Tibial artery (tissue), 4 donors: ENCODE measurements around the gene DIPK1B.

ENCODE experiments used
- DNase-seq, 2 donors: peaks; one replicate each; pipeline ENCODE4 v3.0.0-alpha.2; 2019
- H3K27ac ChIP-seq, 2 donors: fragments of 200-600 bp; sonication (generic) in 1 of 2; 1 replicate in 1 of 2; 2 replicates in 1 of 2; pipeline ENCODE4 v1.5.1; 2018 to 2019; ENCODE audit warnings: mild to moderate bottlenecking in 1 of 2
- H3K27me3 ChIP-seq, 2 donors: fragments of 200-600 bp; sonication (generic) in 1 of 2; one replicate each; pipeline versions ENCODE4 v1.5.1 to v1.6.0; 2016 to 2019
- H3K36me3 ChIP-seq, 3 donors: fragments of 200-600 bp; sonication (generic) in 2 of 3; one replicate each; pipeline ENCODE4 v1.5.1; 2016 to 2019; ENCODE audit warnings: mild to moderate bottlenecking in 2 of 3
- H3K4me1 ChIP-seq, 4 donors: fragments of 200-600 bp; sonication (generic) in 2 of 4; 1 replicate in 3 of 4; 2 replicates in 1 of 4; pipeline ENCODE4 v1.5.1; 2016 to 2019
- H3K4me3 ChIP-seq, 2 donors: fragments of 200-600 bp; sonication (generic) in 1 of 2; 1 replicate in 1 of 2; 2 replicates in 1 of 2; pipeline ENCODE4 v1.5.1; 2018 to 2019; ENCODE audit warnings: mild to moderate bottlenecking in 2 of 2
- H3K9me3 ChIP-seq, 3 donors: fragments of 200-600 bp; sonication (generic) in 1 of 3; one replicate each; pipeline ENCODE4 v1.5.1; 2016 to 2019
- CTCF ChIP-seq, 2 experiments: fragments of 200-600 bp in 1 of 2; fragments of 450-650 bp in 1 of 2; IDR thresholded peaks; one replicate each; pipeline ENCODE4 v1.5.1; 2017 to 2019; ENCODE audit warnings: antibody characterized with exemption in 2 of 2, mild to moderate bottlenecking in 1 of 2, moderate library complexity in 1 of 2
- intact Hi-C: fragments of 100-400 bp; cut with DNase I; formaldehyde crosslinking; loops from one replicate; pipeline ENCODE4 v1.15.0; 2023; ENCODE audit warnings: low total_unique reads

Gene DIPK1B

GRCh38 chr9:136738960-136739359 lies 26.6 kb downstream of the DIPK1B start:
- Histone ChIP-seq H3K4me1 (peaks cover 0 to 21% (median 3%) of the 10 kb centered on the region in 4 donors), H3K9me3 (no peaks in the 10 kb centered on the region), H3K27me3 (peaks cover 0 to 51% of the 10 kb centered on the region in 2 donors), H3K4me3 (no peak overlapping the region), H3K36me3 (no peaks in the 10 kb centered on the region), H3K27ac (no peak overlapping the region)
- TF ChIP-seq CTCF (IDR thresholded peaks at IDR 0.05), result no peak
- intact Hi-C loops, result no loop called here
- DNase-seq, result no peak

- DNase-seq, result no peak
- no peak for TF ChIP-seq CTCF (IDR thresholded peaks at IDR 0.05)
- no peak overlapping the region for H3K4me3 ChIP-seq
- no peaks in the 10 kb centered on the region for H3K9me3 ChIP-seq
- no peak overlapping the region for H3K27ac ChIP-seq
- peaks cover 0 to 21% (median 3%) of the 10 kb centered on the region in 4 donors for H3K4me1 ChIP-seq
- no peaks in the 10 kb centered on the region for H3K36me3 ChIP-seq
- peaks cover 0 to 57% of the 10 kb centered on the region in 2 donors for H3K27me3 ChIP-seq
- intact Hi-C loops, result no loop called here
These were observed 27.1 kb downstream of the DIPK1B start for GRCh38 chr9:136739509-136739908.

- DNase-seq, result no peak
- intact Hi-C loops, result no loop called here
- no peak for TF ChIP-seq CTCF (IDR thresholded peaks at IDR 0.05)
These were observed 27.7 kb downstream of the DIPK1B start for GRCh38 chr9:136740069-136740468.

GRCh38 chr9:136740491-136740890 lies 28.1 kb downstream of the DIPK1B start:
- H3K27ac ChIP-seq, result no peak overlapping the region
- DNase-seq, result no peak
- TF ChIP-seq CTCF (IDR thresholded peaks at IDR 0.05), result no peak
- no peaks in the 10 kb centered on the region for H3K36me3 ChIP-seq
- no peak overlapping the region for H3K4me3 ChIP-seq
- peaks cover 0 to 67% of the 10 kb centered on the region in 2 donors for H3K27me3 ChIP-seq
- H3K9me3 ChIP-seq, result no peaks in the 10 kb centered on the region
- intact Hi-C loops, result no loop called here
- H3K4me1 ChIP-seq, result peaks cover 0 to 21% (median 3%) of the 10 kb centered on the region in 4 donors

More at GRCh38 chr9:136740069-136740468, 27.7 kb downstream of the DIPK1B start:
- peaks cover 0 to 21% (median 3%) of the 10 kb centered on the region in 4 donors for H3K4me1 ChIP-seq
- H3K36me3 ChIP-seq, result no peaks in the 10 kb centered on the region
- H3K9me3 ChIP-seq, result no peaks in the 10 kb centered on the region
- peaks cover 0 to 63% of the 10 kb centered on the region in 2 donors for H3K27me3 ChIP-seq
- H3K4me3 ChIP-seq, result no peak overlapping the region
- H3K27ac ChIP-seq, result no peak overlapping the region

- Histone ChIP-seq H3K36me3 (no peaks in the 10 kb centered on the region), H3K27ac (no peak overlapping the region), H3K4me1 (peaks cover 0 to 21% (median 3%) of the 10 kb centered on the region in 4 donors), H3K9me3 (no peaks in the 10 kb centered on the region), H3K27me3 (peaks cover 0 to 72% of the 10 kb centered on the region in 2 donors), H3K4me3 (no peak overlapping the region)
- DNase-seq, result no peak
- intact Hi-C loops, result no loop called here
- TF ChIP-seq CTCF (IDR thresholded peaks at IDR 0.05), result no peak
These were observed 28.9 kb downstream of the DIPK1B start for GRCh38 chr9:136740971-136741882.
